ENCODE data around the gene CFDP1. TPM values are rescaled to one million over a fixed set of nuclear protein-coding genes. Genes with fewer than 3 reads are reported as not detected.
"Not testable (repeated sequence)": the region's sequence is repeated elsewhere in the genome, so short reads cannot be mapped to it uniquely, and the experiment has no call there.

The CFDP1 gene
- polyA plus RNA-seq, 3 donors: 12.9 to 23.2 (median 19.0) TPM

DNA sequence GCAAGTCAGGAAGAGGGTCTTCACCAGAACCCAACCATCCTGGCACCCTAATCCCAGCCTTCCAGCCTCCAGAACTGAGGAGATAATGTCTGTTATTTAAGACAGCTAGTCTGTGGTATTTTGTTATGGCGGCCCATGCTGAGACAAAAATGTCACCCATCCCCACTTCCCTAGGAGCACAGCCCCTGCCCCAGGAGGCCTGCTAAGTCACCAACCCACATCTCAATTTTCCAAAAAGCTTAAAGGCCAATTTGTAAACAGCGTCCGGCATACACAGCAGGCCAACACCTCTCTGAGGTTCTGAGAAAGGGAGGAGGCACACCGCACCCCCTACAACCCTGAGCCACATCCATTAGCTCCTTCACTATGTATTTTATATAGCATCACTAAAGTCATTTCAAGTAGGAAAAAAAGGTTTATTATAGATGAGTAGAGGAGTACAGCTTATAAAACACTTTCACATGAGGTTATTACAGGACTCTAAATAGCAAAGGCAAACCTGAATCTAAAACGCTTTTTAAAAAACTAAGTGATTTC lies 24.2 kb upstream of the CFDP1 start:
- TF ChIP-seq, protein P1, sequence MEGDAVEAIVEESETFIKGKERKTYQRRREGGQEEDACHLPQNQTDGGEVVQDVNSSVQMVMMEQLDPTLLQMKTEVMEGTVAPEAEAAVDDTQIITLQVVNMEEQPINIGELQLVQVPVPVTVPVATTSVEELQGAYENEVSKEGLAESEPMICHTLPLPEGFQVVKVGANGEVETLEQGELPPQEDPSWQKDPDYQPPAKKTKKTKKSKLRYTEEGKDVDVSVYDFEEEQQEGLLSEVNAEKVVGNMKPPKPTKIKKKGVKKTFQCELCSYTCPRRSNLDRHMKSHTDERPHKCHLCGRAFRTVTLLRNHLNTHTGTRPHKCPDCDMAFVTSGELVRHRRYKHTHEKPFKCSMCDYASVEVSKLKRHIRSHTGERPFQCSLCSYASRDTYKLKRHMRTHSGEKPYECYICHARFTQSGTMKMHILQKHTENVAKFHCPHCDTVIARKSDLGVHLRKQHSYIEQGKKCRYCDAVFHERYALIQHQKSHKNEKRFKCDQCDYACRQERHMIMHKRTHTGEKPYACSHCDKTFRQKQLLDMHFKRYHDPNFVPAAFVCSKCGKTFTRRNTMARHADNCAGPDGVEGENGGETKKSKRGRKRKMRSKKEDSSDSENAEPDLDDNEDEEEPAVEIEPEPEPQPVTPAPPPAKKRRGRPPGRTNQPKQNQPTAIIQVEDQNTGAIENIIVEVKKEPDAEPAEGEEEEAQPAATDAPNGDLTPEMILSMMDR (IDR thresholded peaks at IDR 0.05): no peak
- Histone ChIP-seq H3K27ac (ENCODE audit: low read depth in 1 of 2, low read length in 2 of 2) (no peak overlapping the region), H3K4me3 (replicated peaks in 1 of 3; ENCODE audit: low read depth in 2 of 3, low read length in 3 of 3) (no peak overlapping the region), H3K36me3 (replicated peaks in 1 of 2; ENCODE audit: control insufficient read depth in 1 of 2, insufficient read depth in 2 of 2, low read length in 2 of 2) (peaks cover 2 to 11% of the 10 kb centered on the region in 2 donors), H4K20me1 (ENCODE audit: insufficient read depth, low read length) (peaks cover 99% of the 10 kb centered on the region), H2AFZ (ENCODE audit: insufficient read depth, low read depth, low read length, poor library complexity, severe bottlenecking) (no peak overlapping the region), H3K9me3 (replicated peaks in 1 of 2; ENCODE audit: control insufficient read depth in 1 of 2, insufficient read depth in 1 of 2, low read length in 2 of 2) (no peaks in the 10 kb centered on the region), H3K27me3 (ENCODE audit: control insufficient read depth in 2 of 2, insufficient read depth in 2 of 2, low read length in 2 of 2) (no peaks in the 10 kb centered on the region), H3K79me2 (ENCODE audit: insufficient read depth, low read length) (peaks cover 100% of the 10 kb centered on the region), H3K9ac (ENCODE audit: insufficient read depth, low read length, poor library complexity, severe bottlenecking) (no peak overlapping the region), H3K4me2 (replicated peaks; ENCODE audit: extremely low read depth, low read length, poor library complexity, severe bottlenecking) (no peak overlapping the region), H3K4me1 (ENCODE audit: control insufficient read depth in 1 of 2, insufficient read depth in 2 of 2, low read length in 2 of 2) (peaks cover 0 to 7% of the 10 kb centered on the region in 2 donors)
- intact Hi-C loops (cut with micrococcal nuclease): no loop called here
- Mint-ChIP-seq H3K27me3 (ENCODE audit: low read depth in 3 of 3) (no peaks in the 10 kb centered on the region), H3K4me3 (no peak overlapping the region), H3K27ac (no peak overlapping the region), H3K4me1 (peaks cover 11% of the 10 kb centered on the region), H3K9me3 (no peaks in the 10 kb centered on the region), H3K36me3 (peaks cover 12 to 25% of the 10 kb centered on the region in 2 donors)
- 80% methylated on average over 1 of the region's 5 CpGs for WGBS (ENCODE audit: insufficient coverage)
- no peak for DNase-seq

DNA sequence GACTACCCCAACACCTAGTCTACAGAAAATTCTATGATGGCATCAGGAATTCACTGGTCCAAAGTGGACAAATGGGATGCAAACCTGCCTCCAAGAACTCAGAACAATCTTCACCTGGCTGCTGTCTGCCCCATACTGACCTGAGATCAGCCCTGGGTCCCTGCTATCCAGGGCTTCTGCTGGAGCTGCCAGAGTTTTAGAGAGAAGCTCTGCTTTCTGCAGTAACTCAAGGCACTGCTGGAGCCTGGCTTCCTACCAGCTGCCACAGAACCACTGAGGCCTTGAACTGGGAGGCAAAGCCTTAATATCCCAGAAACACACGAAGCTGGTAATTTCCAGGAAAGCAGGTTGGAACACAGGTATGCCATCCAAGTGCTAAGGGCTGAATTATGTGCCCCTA lies 23.7 kb upstream of the CFDP1 start:
- intact Hi-C loops (cut with micrococcal nuclease): no loop called here
- H3K4me3 ChIP-seq (replicated peaks in 1 of 3; ENCODE audit: low read depth in 2 of 3, low read length in 3 of 3): no peak overlapping the region
- peaks cover 12 to 21% of the 10 kb centered on the region in 2 donors for H3K36me3 Mint-ChIP-seq
- H3K27me3 Mint-ChIP-seq (ENCODE audit: low read depth in 3 of 3): no peaks in the 10 kb centered on the region
- H3K36me3 ChIP-seq (replicated peaks in 1 of 2; ENCODE audit: control insufficient read depth in 1 of 2, insufficient read depth in 2 of 2, low read length in 2 of 2): peaks cover 2 to 11% of the 10 kb centered on the region in 2 donors
- H3K27me3 ChIP-seq (ENCODE audit: control insufficient read depth in 2 of 2, insufficient read depth in 2 of 2, low read length in 2 of 2): no peaks in the 10 kb centered on the region
- H3K27ac Mint-ChIP-seq: peak overlapping the region in 3 of 7 donors; percentile 4 to 41 (median 22)
- no peak overlapping the region for H3K27ac ChIP-seq (ENCODE audit: low read depth in 1 of 2, low read length in 2 of 2)
- H3K9me3 Mint-ChIP-seq: no peaks in the 10 kb centered on the region
- WGBS (ENCODE audit: insufficient coverage): no CpG with 5 or more reads among the region's 1 CpG
- H3K4me1 Mint-ChIP-seq: peaks cover 6% of the 10 kb centered on the region
- H2AFZ ChIP-seq (ENCODE audit: insufficient read depth, low read depth, low read length, poor library complexity, severe bottlenecking): no peak overlapping the region
- H3K9me3 ChIP-seq (replicated peaks in 1 of 2; ENCODE audit: control insufficient read depth in 1 of 2, insufficient read depth in 1 of 2, low read length in 2 of 2): no peaks in the 10 kb centered on the region
- H4K20me1 ChIP-seq (ENCODE audit: insufficient read depth, low read length): peaks cover 99% of the 10 kb centered on the region
- H3K4me1 ChIP-seq (ENCODE audit: control insufficient read depth in 1 of 2, insufficient read depth in 2 of 2, low read length in 2 of 2): peaks cover 0 to 2% of the 10 kb centered on the region in 2 donors
- H3K9ac ChIP-seq (ENCODE audit: insufficient read depth, low read length, poor library complexity, severe bottlenecking): no peak overlapping the region
- TF ChIP-seq, protein P1 (IDR thresholded peaks at IDR 0.05): no peak
- peaks cover 99% of the 10 kb centered on the region for H3K79me2 ChIP-seq (ENCODE audit: insufficient read depth, low read length)
- H3K4me2 ChIP-seq (replicated peaks; ENCODE audit: extremely low read depth, low read length, poor library complexity, severe bottlenecking): no peak overlapping the region
- DNase-seq: no peak
- H3K4me3 Mint-ChIP-seq: no peak overlapping the region

DNA sequence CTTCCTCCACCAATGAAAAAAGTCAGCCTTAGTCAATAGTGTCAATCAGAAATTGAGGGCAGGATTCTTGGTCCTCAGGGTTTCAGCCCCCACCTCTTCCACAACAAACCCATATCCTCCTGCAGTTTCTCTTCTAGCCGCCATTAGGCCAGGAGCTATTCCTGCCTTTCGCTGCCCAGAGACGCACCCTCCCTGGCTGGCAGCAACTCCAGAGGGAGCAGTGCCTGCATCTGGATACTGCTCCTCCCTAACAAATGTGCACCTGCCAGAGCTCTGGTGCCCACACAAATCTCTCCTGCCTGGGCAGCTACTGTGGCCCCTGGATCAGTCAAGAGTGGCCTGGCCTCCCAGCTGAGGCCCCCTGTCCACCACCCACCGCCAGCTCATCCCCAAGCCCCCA lies 23.2 kb upstream of the CFDP1 start:
- H3K4me1 Mint-ChIP-seq; H3K4me2 ChIP-seq (replicated peaks; ENCODE audit: extremely low read depth, low read length, poor library complexity, severe bottlenecking); H3K27me3 ChIP-seq (ENCODE audit: control insufficient read depth in 2 of 2, insufficient read depth in 2 of 2, low read length in 2 of 2); H3K9ac ChIP-seq (ENCODE audit: insufficient read depth, low read length, poor library complexity, severe bottlenecking); H3K4me3 ChIP-seq (replicated peaks in 1 of 3; ENCODE audit: low read depth in 2 of 3, low read length in 3 of 3); H3K27me3 Mint-ChIP-seq (ENCODE audit: low read depth in 3 of 3); H3K9me3 ChIP-seq (replicated peaks in 1 of 2; ENCODE audit: control insufficient read depth in 1 of 2, insufficient read depth in 1 of 2, low read length in 2 of 2); DNase-seq; intact Hi-C loops (cut with micrococcal nuclease); H3K4me1 ChIP-seq (ENCODE audit: control insufficient read depth in 1 of 2, insufficient read depth in 2 of 2, low read length in 2 of 2); H2AFZ ChIP-seq (ENCODE audit: insufficient read depth, low read depth, low read length, poor library complexity, severe bottlenecking); H3K4me3 Mint-ChIP-seq; H3K27ac ChIP-seq (ENCODE audit: low read depth in 1 of 2, low read length in 2 of 2); H3K9me3 Mint-ChIP-seq: not testable (repeated sequence)
- peaks cover 96% of the 10 kb centered on the region for H4K20me1 ChIP-seq (ENCODE audit: insufficient read depth, low read length)
- peaks cover 97% of the 10 kb centered on the region for H3K79me2 ChIP-seq (ENCODE audit: insufficient read depth, low read length)
- WGBS (ENCODE audit: insufficient coverage): 100% methylated on average over 3 of the region's 4 CpGs
- peak overlapping the region in 4 of 7 donors; percentile 22 to 70 (median 46) for H3K27ac Mint-ChIP-seq
- peaks cover 14 to 23% of the 10 kb centered on the region in 2 donors for H3K36me3 Mint-ChIP-seq
- peaks cover 3 to 12% of the 10 kb centered on the region in 2 donors for H3K36me3 ChIP-seq (replicated peaks in 1 of 2; ENCODE audit: control insufficient read depth in 1 of 2, insufficient read depth in 2 of 2, low read length in 2 of 2)

Data from CD14-positive monocyte (primary cell).